ENCODE measurements around the gene RFX7. TPM values are rescaled to one million over a fixed set of nuclear protein-coding genes. Genes with fewer than 3 reads are reported as not detected.

RFX7 gene
- total RNA-seq, 1 experiment from 2014 or later, result 29.8 TPM

GRCh38 chr15:56126409-56126808 is 117.3 kb downstream of the RFX7 start:
- no TSS peak for BruUV-seq (replicated peaks)
- intact Hi-C loops (cut with micrococcal nuclease), result no loop called here
- peaks cover 22% of the 10 kb centered on the region for H3K9me3 Mint-ChIP-seq (ENCODE audit: unreplicated experiment)
- TF ChIP-seq CTCF (IDR thresholded peaks at IDR 0.05; ENCODE audit: unreplicated experiment), result no peak
- H3K4me3 Mint-ChIP-seq (ENCODE audit: unreplicated experiment), result no peak overlapping the region
- CTCF ChIA-PET, result interaction anchor here (0.6 to 1.0 kb wide), 2 partner anchors 32 to 72 kb away, joined by 3 read pairs; no protein-coding TSS in a partner anchor
- no peak for DNase-seq (ENCODE audit: unreplicated experiment)
- no peaks in the 10 kb centered on the region for H3K4me1 Mint-ChIP-seq (ENCODE audit: insufficient read depth, unreplicated experiment)
- no peak overlapping the region for H3K27ac Mint-ChIP-seq (ENCODE audit: low read depth, unreplicated experiment)
- peaks cover 70% of the 10 kb centered on the region for H3K36me3 Mint-ChIP-seq (ENCODE audit: insufficient read depth, unreplicated experiment)
- POLR2A ChIA-PET, result no interaction called here
- H3K27me3 Mint-ChIP-seq (ENCODE audit: insufficient read depth, unreplicated experiment), result no peaks in the 10 kb centered on the region

GRCh38 chr15:56124391-56124790 is 119.3 kb downstream of the RFX7 start:
- POLR2A ChIA-PET, result interaction anchor here (0.7 kb wide), 1 partner anchor 71 kb away, joined by 5 read pairs; no protein-coding TSS in a partner anchor

GRCh38 chr15:56105855-56106254 is 137.8 kb downstream of the RFX7 start:
- peaks cover 15% of the 10 kb centered on the region for H3K36me3 Mint-ChIP-seq (ENCODE audit: insufficient read depth, unreplicated experiment)
- no peaks in the 10 kb centered on the region for H3K9me3 Mint-ChIP-seq (ENCODE audit: unreplicated experiment)
- ChIA-PET CTCF (no interaction called here), POLR2A (interaction anchor here (0.5 kb wide), 1 partner anchor 327 kb away, joined by 3 read pairs; no protein-coding TSS in a partner anchor)
- no peaks in the 10 kb centered on the region for H3K4me1 Mint-ChIP-seq (ENCODE audit: insufficient read depth, unreplicated experiment)
- BruUV-seq (replicated peaks), result no TSS peak
- DNase-seq (ENCODE audit: unreplicated experiment), result no peak
- no peaks in the 10 kb centered on the region for H3K27me3 Mint-ChIP-seq (ENCODE audit: insufficient read depth, unreplicated experiment)
- H3K27ac Mint-ChIP-seq (ENCODE audit: low read depth, unreplicated experiment), result no peak overlapping the region
- no peak for TF ChIP-seq CTCF (IDR thresholded peaks at IDR 0.05; ENCODE audit: unreplicated experiment)
- intact Hi-C loops (cut with micrococcal nuclease), result no loop called here
- no peak overlapping the region for H3K4me3 Mint-ChIP-seq (ENCODE audit: unreplicated experiment)

More at GRCh38 chr15:56124391-56124790, 119.3 kb downstream of the RFX7 start:
- Mint-ChIP-seq H3K36me3 (ENCODE audit: insufficient read depth, unreplicated experiment) (peaks cover 66% of the 10 kb centered on the region), H3K4me3 (ENCODE audit: unreplicated experiment) (no peak overlapping the region), H3K4me1 (ENCODE audit: insufficient read depth, unreplicated experiment) (no peaks in the 10 kb centered on the region), H3K27me3 (ENCODE audit: insufficient read depth, unreplicated experiment) (no peaks in the 10 kb centered on the region), H3K27ac (ENCODE audit: low read depth, unreplicated experiment) (no peak overlapping the region), H3K9me3 (ENCODE audit: unreplicated experiment) (peaks cover 22% of the 10 kb centered on the region)
- no TSS peak for BruUV-seq (replicated peaks)
- CTCF ChIA-PET, result interaction anchor here (0.6 kb wide), 1 partner anchor 130 kb away, joined by 3 read pairs; no protein-coding TSS in a partner anchor
- DNase-seq (ENCODE audit: unreplicated experiment), result no peak
- intact Hi-C loops (cut with micrococcal nuclease), result no loop called here
- no peak for TF ChIP-seq CTCF (IDR thresholded peaks at IDR 0.05; ENCODE audit: unreplicated experiment)

GRCh38 chr15:56102441-56102840 is 141.2 kb downstream of the RFX7 start:
- ChIA-PET POLR2A (no interaction called here), CTCF (no interaction called here)
- intact Hi-C loops (cut with micrococcal nuclease), result no loop called here
- H3K4me1 Mint-ChIP-seq (ENCODE audit: insufficient read depth, unreplicated experiment), result peaks cover 6% of the 10 kb centered on the region
- no peak overlapping the region for H3K27ac Mint-ChIP-seq (ENCODE audit: low read depth, unreplicated experiment)
- no peak for TF ChIP-seq CTCF (IDR thresholded peaks at IDR 0.05; ENCODE audit: unreplicated experiment)
- H3K4me3 Mint-ChIP-seq (ENCODE audit: unreplicated experiment), result no peak overlapping the region
- no peak for DNase-seq (ENCODE audit: unreplicated experiment)
- H3K36me3 Mint-ChIP-seq (ENCODE audit: insufficient read depth, unreplicated experiment), result peaks cover 40% of the 10 kb centered on the region
- no peaks in the 10 kb centered on the region for H3K27me3 Mint-ChIP-seq (ENCODE audit: insufficient read depth, unreplicated experiment)
- no TSS peak for BruUV-seq (replicated peaks)
- no peaks in the 10 kb centered on the region for H3K9me3 Mint-ChIP-seq (ENCODE audit: unreplicated experiment)

Measured in MCF 10A (cell line).